Left ventricle myocardium inferior (tissue), 1 donor: ENCODE results near the gene DNER. TPM values are rescaled to one million over a fixed set of nuclear protein-coding genes. Genes with fewer than 3 reads are reported as not detected.

Source experiments
- DNase-seq: peaks from one replicate; pipeline ENCODE4 v3.0.0-alpha.2; 2020
- H3K27ac ChIP-seq: fragments of 200-600 bp; replicated peaks from 2 replicates; pipeline ENCODE4 v1.8.0; 2021
- H3K27me3 ChIP-seq: fragments of 200-600 bp; 2 replicates; pipeline ENCODE4 v1.8.0; 2021; ENCODE audit warnings: low read depth
- H3K36me3 ChIP-seq: fragments of 200-600 bp; 2 replicates; pipeline ENCODE4 v1.8.0; 2021
- H3K4me1 ChIP-seq: fragments of 200-600 bp; 2 replicates; pipeline ENCODE4 v1.8.0; 2021
- H3K4me3 ChIP-seq: fragments of 200-600 bp; 2 replicates; pipeline ENCODE4 v1.8.0; 2021; ENCODE audit warnings: mild to moderate bottlenecking, moderate library complexity
- H3K9me3 ChIP-seq: fragments of 200-600 bp; replicated peaks from 2 replicates; pipeline ENCODE4 v1.8.0; 2021
- CTCF ChIP-seq: fragments of 200-600 bp; IDR thresholded peaks from 2 replicates; pipeline ENCODE4 v1.8.0; 2021; ENCODE audit warnings: antibody characterized with exemption, mild to moderate bottlenecking, borderline replicate concordance
- intact Hi-C: fragments of 100-400 bp; cut with micrococcal nuclease; formaldehyde crosslinking; loops from one replicate; pipeline ENCODE4 v1.11.0; 2022
- total RNA-seq: library from RNA; stranded (reverse); fragmentation: NEBNext Ultra II Directional; extraction: Animal tissue kit (Norgen Biotek cat#: 25700); gene quantifications from one replicate; pipeline ENCODE4 v1.2.1, GENCODE V29; 2021
- donor health status: DM: no; HTN: yes; CAD: no; lungs with severe emphysema.

Gene DNER
- total RNA-seq, 1 donor from 2014 or later, result 2.3 TPM

GRCh38 chr2:229688141-229688540 is 26.2 kb downstream of the DNER start:
- Histone ChIP-seq H3K27ac (no peak overlapping the region), H3K4me1 (no peaks in the 10 kb centered on the region), H3K4me3 (no peak overlapping the region), H3K27me3 (peaks cover 20% of the 10 kb centered on the region), H3K9me3 (peaks cover 3% of the 10 kb centered on the region), H3K36me3 (no peaks in the 10 kb centered on the region)
- intact Hi-C loops, result no loop called here
- DNase-seq, result no peak
- TF ChIP-seq CTCF, result no peak

- no peak overlapping the region for H3K4me3 ChIP-seq
- peaks cover 3% of the 10 kb centered on the region for H3K9me3 ChIP-seq
- intact Hi-C loops, result no loop called here
- H3K4me1 ChIP-seq, result no peaks in the 10 kb centered on the region
- no peaks in the 10 kb centered on the region for H3K36me3 ChIP-seq
- DNase-seq, result no peak
- no peak for TF ChIP-seq CTCF
- H3K27ac ChIP-seq, result no peak overlapping the region
- peaks cover 35% of the 10 kb centered on the region for H3K27me3 ChIP-seq
Observed at GRCh38 chr2:229686122-229686919, 28.0 kb downstream of the DNER start.

GRCh38 chr2:229684942-229685562 is 29.3 kb downstream of the DNER start:
- Histone ChIP-seq H3K27me3 (peaks cover 46% of the 10 kb centered on the region), H3K27ac (no peak overlapping the region), H3K4me1 (no peaks in the 10 kb centered on the region), H3K4me3 (no peak overlapping the region), H3K36me3 (no peaks in the 10 kb centered on the region), H3K9me3 (no peaks in the 10 kb centered on the region)
- no peak for TF ChIP-seq CTCF
- intact Hi-C loops, result no loop called here
- DNase-seq, result no peak

- Histone ChIP-seq H3K4me3 (no peak overlapping the region), H3K27me3 (peaks cover 78% of the 10 kb centered on the region), H3K36me3 (no peaks in the 10 kb centered on the region), H3K27ac (no peak overlapping the region), H3K9me3 (no peaks in the 10 kb centered on the region), H3K4me1 (no peaks in the 10 kb centered on the region)
- intact Hi-C loops, result no loop called here
- no peak for DNase-seq
- TF ChIP-seq CTCF, result no peak
Observed at GRCh38 chr2:229679393-229680125, 34.8 kb downstream of the DNER start.

GRCh38 chr2:229675569-229675968 is 38.8 kb downstream of the DNER start:
- no peaks in the 10 kb centered on the region for H3K9me3 ChIP-seq
- peaks cover 87% of the 10 kb centered on the region for H3K27me3 ChIP-seq
- no peak overlapping the region for H3K27ac ChIP-seq
- H3K36me3 ChIP-seq, result no peaks in the 10 kb centered on the region
- DNase-seq, result no peak
- no peaks in the 10 kb centered on the region for H3K4me1 ChIP-seq
- TF ChIP-seq CTCF, result no peak
- no peak overlapping the region for H3K4me3 ChIP-seq
- intact Hi-C loops, result no loop called here
